Neural cell (in vitro differentiated cells): ENCODE data around the gene TRIAP1. TPM values are rescaled to one million over a fixed set of nuclear protein-coding genes. Genes with fewer than 3 reads are reported as not detected.

Source experiments
- H2AFZ ChIP-seq: fragments of 200-600, 300-800 bp; sonication (generic), shearing (Covaris generic); 2 replicates; pipeline ENCODE4 v1.6.0; 2014; ENCODE audit warnings: low read depth, mild to moderate bottlenecking, antibody characterized with exemption, low read length, moderate library complexity
- H3F3A ChIP-seq: fragments of 200-600 bp; shearing (Covaris generic); 2 replicates; pipeline ENCODE4 v1.6.1; 2016; ENCODE audit warnings: mild to moderate bottlenecking, moderate library complexity, mixed read lengths, antibody characterized with exemption, low read length; ENCODE audit not compliant: insufficient read depth, poor library complexity, severe bottlenecking
- H3K27ac ChIP-seq: fragments of 200-600, 300-800 bp; sonication (generic), shearing (Covaris generic); 2 replicates; pipeline ENCODE4 v1.5.1; 2014; ENCODE audit warnings: mild to moderate bottlenecking, low read length, moderate library complexity
- H3K27me3 ChIP-seq: fragments of 300-800, 200-600 bp; sonication (generic), shearing (Covaris generic); 2 replicates; pipeline ENCODE4 v1.6.0; 2014; ENCODE audit warnings: mild to moderate bottlenecking, low read depth, low read length, moderate library complexity; ENCODE audit not compliant: insufficient read depth
- H3K36me3 ChIP-seq: fragments of 300-800, 200-600 bp; sonication (generic), shearing (Covaris generic); 2 replicates; pipeline ENCODE4 v1.5.1; 2014; ENCODE audit warnings: mild to moderate bottlenecking, antibody characterized with exemption, low read length, moderate library complexity; ENCODE audit not compliant: insufficient read depth
- H3K4me2 ChIP-seq: fragments of 300-800, 200-600 bp; sonication (generic), shearing (Covaris generic); 2 replicates; pipeline ENCODE4 v1.6.0; 2014; ENCODE audit warnings: mild to moderate bottlenecking, low read length
- H3K4me3 ChIP-seq: fragments of 300-800, 200-600 bp; sonication (generic), shearing (Covaris generic); 2 replicates; pipeline ENCODE4 v1.5.1; 2014; ENCODE audit warnings: mild to moderate bottlenecking, low read length, moderate library complexity
- H3K79me2 ChIP-seq: fragments of 200-600 bp; shearing (Covaris generic); replicated peaks from 2 replicates; pipeline ENCODE4 v1.6.0; 2014; ENCODE audit warnings: mild to moderate bottlenecking, low read length, moderate library complexity; ENCODE audit not compliant: insufficient read depth
- H3K9ac ChIP-seq: fragments of 300-800, 200-600 bp; sonication (generic), shearing (Covaris generic); 2 replicates; pipeline ENCODE4 v1.6.1; 2016; ENCODE audit warnings: mild to moderate bottlenecking, low read length, mixed read lengths
- H3K9me2 ChIP-seq: fragments of 200-600 bp; shearing (Covaris generic); 2 replicates; pipeline ENCODE4 v1.6.1; 2016; ENCODE audit warnings: mild to moderate bottlenecking, low read length, mixed read lengths; ENCODE audit not compliant: insufficient read depth
- H3K9me3 ChIP-seq: fragments of 200-600, 300-800 bp; sonication (generic), shearing (Covaris generic); 2 replicates; pipeline ENCODE4 v1.6.1; 2016; ENCODE audit warnings: mild to moderate bottlenecking, mixed run types, low read length, moderate library complexity, mixed read lengths
- H4K20me1 ChIP-seq: fragments of 200-600 bp; shearing (Covaris generic); 2 replicates; pipeline ENCODE4 v1.6.1; 2016; ENCODE audit warnings: mild to moderate bottlenecking, mixed run types; ENCODE audit not compliant: insufficient read depth
- CTCF ChIP-seq: fragments of 450-650 bp; IDR thresholded peaks from 2 replicates; pipeline ENCODE4 v1.5.1; 2014; ENCODE audit warnings: antibody characterized with exemption, mild to moderate bottlenecking, moderate library complexity; ENCODE audit not compliant: poor library complexity, severe bottlenecking
- EP300 ChIP-seq: fragments of 450-650 bp; conservative IDR thresholded peaks from 2 replicates; pipeline ENCODE4 v1.6.1; 2014; ENCODE audit warnings: antibody characterized with exemption, mild to moderate bottlenecking, moderate library complexity; ENCODE audit not compliant: poor library complexity, severe bottlenecking
- EZH2 ChIP-seq: fragments of 200-600, 300-800 bp; shearing (Covaris generic), sonication (generic); IDR thresholded peaks from 2 replicates; pipeline ENCODE4 v1.6.1; 2014; ENCODE audit warnings: antibody characterized with exemption, low read length, borderline replicate concordance, mild to moderate bottlenecking; ENCODE audit not compliant: insufficient read depth, poor library complexity, severe bottlenecking
- MXI1 ChIP-seq: fragments of 450-650 bp; conservative IDR thresholded peaks from 2 replicates; pipeline ENCODE4 v1.6.1; 2014; ENCODE audit warnings: antibody characterized with exemption, mild to moderate bottlenecking; ENCODE audit not compliant: poor library complexity, severe bottlenecking
- POLR2AphosphoS5 ChIP-seq: IDR thresholded peaks from 2 replicates; pipeline ENCODE4 v1.6.1; 2012
- RAD21 ChIP-seq: fragments of 450-650 bp; conservative IDR thresholded peaks from 2 replicates; pipeline ENCODE4 v1.6.1; 2014; ENCODE audit warnings: antibody characterized with exemption, mild to moderate bottlenecking, moderate library complexity
- REST ChIP-seq: IDR thresholded peaks from 2 replicates; pipeline ENCODE4 v1.6.1; 2012; ENCODE audit warnings: borderline replicate concordance
- SMC3 ChIP-seq: fragments of 450-650 bp; conservative IDR thresholded peaks from 2 replicates; pipeline ENCODE4 v1.6.1; 2014; ENCODE audit warnings: antibody characterized with exemption, mild to moderate bottlenecking, moderate library complexity; ENCODE audit not compliant: poor library complexity
- TAF1 ChIP-seq: IDR thresholded peaks from 2 replicates; pipeline ENCODE4 v1.6.1; 2012; ENCODE audit warnings: low read depth
- polyA plus RNA-seq: library from polyadenylated mRNA; depleted of rRNA; stranded (reverse); fragments of >200 nt; gene quantifications from 2 replicates; pipeline ENCODE4 v1.2.3, GENCODE V29; 2014

Gene TRIAP1
- polyA plus RNA-seq, 1 donor from 2014 or later, result 40.7 TPM

GRCh38 chr12:120473807-120474615, 27.8 kb upstream of the TRIAP1 start:
- H3K9me3 ChIP-seq, result no peaks in the 10 kb centered on the region
- no peak overlapping the region for H3K27ac ChIP-seq
- H3K9ac ChIP-seq, result no peak overlapping the region
- H3K27me3 ChIP-seq, result no peaks in the 10 kb centered on the region
- no peak overlapping the region for H2AFZ ChIP-seq
- peaks cover 14% of the 10 kb centered on the region for H3K79me2 ChIP-seq
- H4K20me1 ChIP-seq, result no peaks in the 10 kb centered on the region
- H3K36me3 ChIP-seq, result no peaks in the 10 kb centered on the region
- TF ChIP-seq CTCF (no peak), SMC3 (no peak), EP300 (no peak), REST (no peak), POLR2AphosphoS5 (no peak), MXI1 (no peak), TAF1 (no peak), EZH2 (no peak), RAD21 (no peak)
- H3K9me2 ChIP-seq, result no peaks in the 10 kb centered on the region
- no peaks in the 10 kb centered on the region for H3F3A ChIP-seq
- H3K4me3 ChIP-seq, result no peak overlapping the region
- H3K4me2 ChIP-seq, result no peak overlapping the region

- no peak overlapping the region for H3K27ac ChIP-seq
- TF ChIP-seq CTCF (no peak), EZH2 (no peak), TAF1 (no peak), MXI1 (no peak), POLR2AphosphoS5 (no peak), RAD21 (no peak), EP300 (no peak), SMC3 (no peak)
- peak overlapping the region; percentile 4 for H3K4me3 ChIP-seq
- H3K36me3 ChIP-seq, result no peaks in the 10 kb centered on the region
- H3K9me2 ChIP-seq, result no peaks in the 10 kb centered on the region
- H4K20me1 ChIP-seq, result peaks cover 3% of the 10 kb centered on the region
- H2AFZ ChIP-seq, result no peak overlapping the region
- H3K4me2 ChIP-seq, result no peak overlapping the region
- no peak overlapping the region for H3K9ac ChIP-seq
- H3K27me3 ChIP-seq, result no peaks in the 10 kb centered on the region
- H3K79me2 ChIP-seq, result peaks cover 25% of the 10 kb centered on the region
- H3K9me3 ChIP-seq, result no peaks in the 10 kb centered on the region
- peaks cover 7% of the 10 kb centered on the region for H3F3A ChIP-seq
Measured at GRCh38 chr12:120472521-120472920, 26.3 kb upstream of the TRIAP1 start.
